BJ (cell line): ENCODE measurements around the gene PRDM16. TPM values are rescaled to one million over a fixed set of nuclear protein-coding genes. Genes with fewer than 3 reads are reported as not detected.

Source experiments
- CTCF ChIA-PET: fragments of 350-600 bp; formaldehyde crosslinking; extraction: SDS; loops from one replicate; lab custom pipeline; 2021; ENCODE audit warnings: antibody characterized with exemption, inconsistent platforms; lab: Yijun Ruan, JAX
- POLR2A ChIA-PET: fragments of 300-600 bp; sonication (Branson Sonifier 250); formaldehyde crosslinking; extraction: SDS; loops from one replicate; lab custom pipeline; 2021; ENCODE audit warnings: antibody characterized with exemption; lab: Charles Lee
- DNase-seq: peaks from one replicate; pipeline ENCODE4 v3.0.0-alpha.2; 2011; ENCODE audit warnings: low read depth
- H3K27me3 ChIP-seq: 2 replicates; pipeline ENCODE4 v1.6.0; 2011; ENCODE audit warnings: low read length; ENCODE audit not compliant: control insufficient read depth, insufficient read depth
- H3K36me3 ChIP-seq: 2 replicates; pipeline ENCODE4 v1.5.1; 2011; ENCODE audit warnings: low read length; ENCODE audit not compliant: control insufficient read depth, insufficient read depth
- H3K4me3 ChIP-seq: 2 replicates; pipeline ENCODE4 v1.5.1; 2011; ENCODE audit warnings: low read depth, mild to moderate bottlenecking, control low read depth, low read length
- CTCF ChIP-seq: IDR thresholded peaks from 2 replicates; pipeline ENCODE4 v1.5.1; 2011; ENCODE audit warnings: low read depth, mild to moderate bottlenecking, control low read depth, inconsistent platforms, low read length, moderate library complexity; ENCODE audit not compliant: insufficient read depth
- polyA plus RNA-seq: library from polyadenylated mRNA; depleted of rRNA; stranded (reverse); fragments of >200 nt; gene quantifications from 2 replicates; pipeline ENCODE4 v1.2.3, GENCODE V29; 2011

The PRDM16 gene
- polyA plus RNA-seq, 1 experiment = 0.02 TPM

- no peaks in the 10 kb centered on the region for H3K36me3 ChIP-seq
- H3K4me3 ChIP-seq = no peak overlapping the region
- peaks cover 11% of the 10 kb centered on the region for H3K27me3 ChIP-seq
- no peak for TF ChIP-seq CTCF
- POLR2A ChIA-PET = no interaction called here
- CTCF ChIA-PET = no interaction called here
- DNase-seq = no peak
Observed at GRCh38 chr1:3293563-3294080, 224.6 kb downstream of the PRDM16 start.

GRCh38 chr1:3294450-3294849, 225.4 kb downstream of the PRDM16 start:
- Histone ChIP-seq H3K4me3 (no peak overlapping the region), H3K36me3 (no peaks in the 10 kb centered on the region), H3K27me3 (peaks cover 16% of the 10 kb centered on the region)
- TF ChIP-seq CTCF = no peak
- no peak for DNase-seq
- POLR2A ChIA-PET = no interaction called here
- CTCF ChIA-PET = interaction anchor here (1.6 kb wide), 1 partner anchor 11 kb away, joined by 7 read pairs; no protein-coding TSS in a partner anchor

- CTCF ChIA-PET = interaction anchor here (0.7 to 1.6 kb wide), 2 partner anchors 9 to 53 kb away, joined by 3 to 7 read pairs; no protein-coding TSS in a partner anchor
- Histone ChIP-seq H3K4me3 (no peak overlapping the region), H3K36me3 (no peaks in the 10 kb centered on the region), H3K27me3 (peaks cover 16% of the 10 kb centered on the region)
- DNase-seq = no peak
- no peak for TF ChIP-seq CTCF
- POLR2A ChIA-PET = no interaction called here
Observed at GRCh38 chr1:3295846-3296245, 226.8 kb downstream of the PRDM16 start.

GRCh38 chr1:3296326-3296725, 227.3 kb downstream of the PRDM16 start:
- CTCF ChIA-PET = interaction anchor here (0.7 to 1.6 kb wide), 2 partner anchors 9 to 53 kb away, joined by 3 to 7 read pairs; no protein-coding TSS in a partner anchor
- POLR2A ChIA-PET = interaction anchor here (0.5 kb wide), 1 partner anchor 352 kb away, joined by 3 read pairs; no protein-coding TSS in a partner anchor
- no peak for DNase-seq
- Histone ChIP-seq H3K4me3 (no peak overlapping the region), H3K27me3 (peaks cover 17% of the 10 kb centered on the region), H3K36me3 (no peaks in the 10 kb centered on the region)
- no peak for TF ChIP-seq CTCF

- DNase-seq = no peak
- ChIA-PET CTCF (interaction anchor here (0.6 kb wide), 1 partner anchor 23 kb away, joined by 3 read pairs; no protein-coding TSS in a partner anchor), POLR2A (interaction anchor here (0.5 kb wide), 1 partner anchor 351 kb away, joined by 3 read pairs; no protein-coding TSS in a partner anchor)
- Histone ChIP-seq H3K4me3 (no peak overlapping the region), H3K36me3 (no peaks in the 10 kb centered on the region), H3K27me3 (peaks cover 21% of the 10 kb centered on the region)
- no peak for TF ChIP-seq CTCF
Observed at GRCh38 chr1:3296826-3297225, 227.8 kb downstream of the PRDM16 start.
